Measurements from ENCODE around the gene RIPOR2.
"Not testable (repeated sequence)": the region's sequence is repeated elsewhere in the genome, so short reads cannot be mapped to it uniquely, and the experiment has no call there.

RIPOR2 gene

DNA sequence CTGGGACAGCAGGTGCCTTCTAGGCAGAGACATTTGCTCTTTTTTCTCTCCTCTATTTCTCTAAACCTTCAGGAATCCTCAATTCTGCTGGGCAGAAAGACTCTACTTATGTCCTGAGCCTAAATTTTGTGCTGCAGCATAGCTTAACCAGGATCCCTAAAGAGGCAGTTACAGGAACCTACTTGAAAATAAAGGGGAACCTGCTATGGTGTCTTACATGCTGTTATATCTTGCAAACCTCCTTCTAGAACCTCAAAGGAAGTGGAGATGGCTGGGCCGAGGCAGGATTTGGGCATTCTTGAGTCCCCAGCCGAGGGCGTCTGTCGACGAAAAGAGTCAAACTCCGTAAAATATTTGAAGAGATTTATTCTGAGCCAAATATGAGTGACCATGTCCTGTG lies 178.1 kb downstream of the RIPOR2 start:
- no peak for DNase-seq

DNA sequence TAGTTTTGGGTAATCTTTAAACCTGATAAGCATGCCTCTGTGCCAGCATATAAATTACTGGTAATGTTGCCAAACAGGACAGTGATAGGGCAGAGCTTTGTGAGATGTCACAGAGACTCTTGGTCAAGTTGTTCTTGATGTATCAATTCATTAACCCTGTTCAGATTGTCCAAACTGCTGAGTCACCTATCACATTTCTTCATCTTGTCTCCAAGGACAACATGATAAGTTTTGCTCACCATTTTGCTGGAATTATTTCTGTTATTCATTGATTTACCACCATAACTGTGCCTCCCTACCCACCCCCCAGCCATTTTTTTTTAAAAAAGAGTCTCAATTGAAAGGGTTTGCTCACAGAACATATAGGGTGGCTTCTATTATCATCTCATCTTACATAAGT lies 180.5 kb downstream of the RIPOR2 start:
- no peak for DNase-seq

DNA sequence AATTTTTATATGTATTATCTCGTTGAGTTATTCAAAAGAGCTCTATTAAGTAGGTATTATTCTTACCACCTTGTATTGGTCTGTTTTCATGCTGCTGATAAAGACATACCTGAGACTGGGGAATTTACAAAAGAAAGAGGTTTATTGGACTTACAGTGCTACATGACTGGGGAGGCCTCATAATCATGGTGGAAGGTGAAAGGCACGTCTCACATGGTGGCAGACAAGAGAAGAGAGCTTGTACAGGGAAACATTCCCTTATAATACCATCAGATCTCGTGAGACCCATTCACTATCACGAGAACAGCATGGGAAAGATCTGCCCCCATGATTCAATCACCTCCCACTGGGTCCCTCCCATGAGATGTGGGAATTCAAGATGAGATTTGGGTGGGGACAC lies 181.4 kb downstream of the RIPOR2 start:
- DNase-seq, result not testable (repeated sequence)

All from NCI-H1436 (cell line).